Sigmoid colon (tissue), 7 donors: ENCODE results near the gene ZSWIM8. TPM values are rescaled to one million over a fixed set of nuclear protein-coding genes. Genes with fewer than 3 reads are reported as not detected.

Experiments used
- DNase-seq: peaks from one replicate; pipeline ENCODE4 v3.0.0-alpha.2; 2019
- H3K27ac ChIP-seq, 4 donors: fragments of 200-600 bp; sonication (generic); one replicate each; pipeline ENCODE4 v1.5.1; 2016 to 2019; ENCODE audit warnings: mild to moderate bottlenecking in 1 of 4
- H3K27me3 ChIP-seq, 3 donors: fragments of 200-600 bp; sonication (generic); one replicate each; pipeline ENCODE4 v1.5.1; 2019; ENCODE audit warnings: mild to moderate bottlenecking in 1 of 3
- H3K36me3 ChIP-seq, 4 donors: fragments of 200-600 bp; sonication (generic); one replicate each; pipeline ENCODE4 v1.5.1; 2016 to 2019
- H3K4me1 ChIP-seq, 4 donors: fragments of 200-600 bp; sonication (generic); one replicate each; pipeline ENCODE4 v1.5.1; 2017 to 2019
- H3K4me3 ChIP-seq, 4 donors: fragments of 200-600 bp; sonication (generic); one replicate each; pipeline ENCODE4 v1.5.1; 2017 to 2019; ENCODE audit warnings: mild to moderate bottlenecking in 2 of 4, moderate library complexity in 1 of 4
- H3K9me3 ChIP-seq, 4 donors: fragments of 200-600 bp in 3 of 4; sonication (generic) in 3 of 4; one replicate each; pipeline versions ENCODE4 v1.5.1 to v1.6.1; 2013 to 2019
- CTCF ChIP-seq, 4 experiments: fragments of 450-650 bp in 3 of 4; fragments of 200-600 bp in 1 of 4; IDR thresholded peaks; one replicate each; pipeline ENCODE4 v1.5.1; 2016 to 2019; ENCODE audit warnings: antibody characterized with exemption in 4 of 4, mild to moderate bottlenecking in 3 of 4, moderate library complexity in 2 of 4
- EP300 ChIP-seq, 4 donors: sonication (generic); formaldehyde crosslinking; IDR thresholded peaks; one replicate each; pipeline ENCODE4 v1.6.1; 2017; ENCODE audit warnings: antibody characterized with exemption in 4 of 4
- POLR2AphosphoS5 ChIP-seq, 4 donors: sonication (generic); formaldehyde crosslinking; IDR thresholded peaks; one replicate each; pipeline ENCODE4 v1.6.1; 2017; ENCODE audit warnings: antibody characterized with exemption in 4 of 4
- WGBS, 2 donors: extraction: QIAGEN DNeasy Blood & Tissue Kit; methylation state at CpG; one replicate each; pipeline ENCODE4 v1.1.7; 2013; 5-methylcytosine and 5-hydroxymethylcytosine counted together
- intact Hi-C: fragments of 100-400 bp; cut with DNase I; formaldehyde crosslinking; loops from one replicate; pipeline ENCODE4 v1.15.1; 2023
- polyA plus RNA-seq, 3 donors: library from polyadenylated mRNA; stranded (reverse); fragments of 200-250 nt; gene quantifications; one replicate each; pipeline ENCODE4 v1.2.3, GENCODE V29; 2013
- small RNA-seq, 3 donors: library from RNA; depleted of rRNA; stranded (forward); fragments of <200 nt; gene quantifications; one replicate each; pipeline ENCODE3, GENCODE V24; 2016
- total RNA-seq, 4 donors: library from RNA; depleted of rRNA; stranded (reverse); fragments of >200 nt; gene quantifications; one replicate each; pipeline ENCODE4 v1.1.0, GENCODE V29; 2016
- donor health status: healthy with polysubstance abuse.
- donor health status: Bipolar disorder and iron deficiency.
- donor health status: healthy.

Gene ZSWIM8
- total and polyA plus RNA-seq, 7 donors: 34.8 to 138 (median 61.8) TPM

- DNase-seq: peak; percentile 95
- peak overlapping the region; percentile 83 to 92 (median 91) for H3K27ac ChIP-seq
- WGBS, 2 donors: 78 to 82% methylated on average over 15 of the region's 15 CpGs
- H3K4me1 ChIP-seq: peaks cover 0 to 75% (median 73%) of the 10 kb centered on the region in 4 donors
- intact Hi-C loops: no loop called here
- H3K36me3 ChIP-seq: peaks cover 25 to 58% (median 33%) of the 10 kb centered on the region in 4 donors
- no peak overlapping the region for H3K4me3 ChIP-seq
- no peaks in the 10 kb centered on the region for H3K9me3 ChIP-seq
- peak in 3 of 4 donors; percentile 48 to 68 (median 63) for TF ChIP-seq EP300 (IDR thresholded peaks at IDR 0.05)
- peak; percentile 61 to 92 (median 90) for TF ChIP-seq POLR2AphosphoS5 (IDR thresholded peaks at IDR 0.05)
- no peak for TF ChIP-seq CTCF (IDR thresholded peaks at IDR 0.05)
- no peaks in the 10 kb centered on the region for H3K27me3 ChIP-seq
Measured at GRCh38 chr10:73850863-73851461, 65.6 kb downstream of the ZSWIM8 start.

Small RNA genes within 50 kb of the gene (small RNA-seq; reads per million reads assigned to genes)
- 0 reads per million in 3 donors for gene AC022400.4
- 0 reads per million in 3 donors for gene AC022400.9
- 0 reads per million in 3 donors for gene ZSWIM8-AS1

Other genes starting within 250 kb of the ZSWIM8 start
- 10 to 100 TPM; 30.8 to 71.2 (median 40.6) TPM for gene USP54, start 194.3 kb upstream of the ZSWIM8 start, total RNA-seq
- 10 to 100 TPM; 14.4 to 19.1 (median 18.5) TPM for gene USP54, start 194.3 kb upstream of the ZSWIM8 start, polyA plus RNA-seq
- not detected for gene MYOZ1, start 144.1 kb upstream of the ZSWIM8 start, total RNA-seq
- 1 to 10 TPM in 1 of 3 donors, under 1 TPM in 1, not detected in 1; 0.17 to 1.2 TPM for gene MYOZ1, start 144.1 kb upstream of the ZSWIM8 start, polyA plus RNA-seq
- gene SYNPO2L, start 129.6 kb upstream of the ZSWIM8 start, total RNA-seq: not detected
- under 1 TPM in 2 of 3 donors, not detected in 1; 0.12 to 0.23 TPM for gene SYNPO2L, start 129.6 kb upstream of the ZSWIM8 start, polyA plus RNA-seq
- 1 to 10 TPM; 4.5 to 5.9 (median 5.6) TPM for gene AGAP5, start 87.5 kb upstream of the ZSWIM8 start, total RNA-seq
- 1 to 10 TPM; 1.2 to 4.7 (median 1.8) TPM for gene AGAP5, start 87.5 kb upstream of the ZSWIM8 start, polyA plus RNA-seq
- 10 to 100 TPM; 34.9 to 42.7 (median 39.0) TPM for gene SEC24C, start 41.2 kb upstream of the ZSWIM8 start, total RNA-seq
- 10 to 100 TPM; 25.2 to 52.3 (median 29.8) TPM for gene SEC24C, start 41.2 kb upstream of the ZSWIM8 start, polyA plus RNA-seq
- 10 to 100 TPM; 28.1 to 36.6 (median 34.5) TPM for gene CHCHD1, start 3.6 kb upstream of the ZSWIM8 start, total RNA-seq
- gene CHCHD1, start 3.6 kb upstream of the ZSWIM8 start, polyA plus RNA-seq: 100 to 1,000 TPM in 1 of 3 donors, 10 to 100 TPM in 2; 76.9 to 134 (median 93.7) TPM
- gene NDST2, start 26.0 kb downstream of the ZSWIM8 start, total RNA-seq: 10 to 100 TPM; 23.9 to 56.2 (median 28.3) TPM
- 10 to 100 TPM in 2 of 3 donors, 1 to 10 TPM in 1; 3.9 to 21.0 (median 17.0) TPM for gene NDST2, start 26.0 kb downstream of the ZSWIM8 start, polyA plus RNA-seq
- gene CAMK2G, start 88.9 kb downstream of the ZSWIM8 start, total RNA-seq: 100 to 1,000 TPM; 153 to 221 (median 209) TPM
- 10 to 100 TPM; 14.4 to 34.8 (median 17.6) TPM for gene CAMK2G, start 88.9 kb downstream of the ZSWIM8 start, polyA plus RNA-seq
- gene PLAU, start 125.5 kb downstream of the ZSWIM8 start, total RNA-seq: 1 to 10 TPM; 2.5 to 9.4 (median 3.7) TPM
- gene PLAU, start 125.5 kb downstream of the ZSWIM8 start, polyA plus RNA-seq: 10 to 100 TPM in 1 of 3 donors, 1 to 10 TPM in 2; 3.6 to 15.7 (median 9.9) TPM
- gene VCL, start 212.5 kb downstream of the ZSWIM8 start, total RNA-seq: 100 to 1,000 TPM; 179 to 451 (median 305) TPM
- gene VCL, start 212.5 kb downstream of the ZSWIM8 start, polyA plus RNA-seq: 10 to 100 TPM in 1 of 3 donors, 1 to 10 TPM in 2; 6.2 to 47.4 (median 6.6) TPM